Ovary (tissue), 9 donors: Measurements from ENCODE around the gene SLC13A2. TPM values are rescaled to one million over a fixed set of nuclear protein-coding genes. Genes with fewer than 3 reads are reported as not detected.

Source experiments
- DNase-seq, 5 donors: peaks; one replicate each; pipeline ENCODE4 v3.0.0-alpha.2; 2019 to 2020
- H3K27ac ChIP-seq, 2 donors: fragments of 200-600 bp; one replicate each; pipeline versions ENCODE4 v1.5.1 to v1.8.0; 2019 to 2022
- H3K27me3 ChIP-seq: fragments of 200-600 bp; one replicate; pipeline ENCODE4 v1.8.0; 2022
- H3K36me3 ChIP-seq: fragments of 200-600 bp; sonication (generic); one replicate; pipeline ENCODE4 v1.5.1; 2019
- H3K4me1 ChIP-seq: one replicate; pipeline ENCODE4 v1.8.1; 2013; ENCODE audit warnings: mild to moderate bottlenecking, moderate library complexity; ENCODE audit not compliant: insufficient read depth
- H3K4me3 ChIP-seq: fragments of 200-600 bp; sonication (generic); one replicate; pipeline ENCODE4 v1.5.1; 2017
- H3K9me3 ChIP-seq, 2 donors: fragments of 200-600 bp in 1 of 2; sonication (generic) in 1 of 2; one replicate each; pipeline versions ENCODE4 v1.5.1 to v1.8.1; 2013 to 2019; ENCODE audit warnings: mild to moderate bottlenecking in 1 of 2, moderate library complexity in 1 of 2
- EP300 ChIP-seq: sonication (generic); formaldehyde crosslinking; IDR thresholded peaks from one replicate; pipeline ENCODE4 v1.6.1; 2017; ENCODE audit warnings: antibody characterized with exemption
- POLR2A ChIP-seq: fragments of 450-650 bp; IDR thresholded peaks from one replicate; pipeline ENCODE4 v1.6.1; 2017; ENCODE audit warnings: antibody characterized with exemption, mild to moderate bottlenecking, moderate library complexity
- WGBS, 3 donors: extraction: QIAGEN DNeasy Blood & Tissue Kit in 1 of 3; methylation state at CpG; one replicate each; pipeline versions ENCODE4 v1.1.5 to v1.1.7; 2013 to 2017; 5-methylcytosine and 5-hydroxymethylcytosine counted together
- intact Hi-C, 4 donors: fragments of 100-400 bp; cut with DNase I; formaldehyde crosslinking; loops; one replicate each; pipeline versions ENCODE4 v1.11.0 to v1.15.1; 2022 to 2023
- polyA plus RNA-seq, 2 donors: library from polyadenylated mRNA; stranded (reverse); fragments of 200-250 nt in 1 of 2; fragments of 350-450 nt in 1 of 2; fragmentation: Illumina TruSeq in 1 of 2; extraction: RNeasy Lipid Tissue Mini Kit (QIAGEN cat#74804) in 1 of 2; gene quantifications; one replicate each; pipeline ENCODE4 v1.2.3, GENCODE V29; 2013 to 2014
- total RNA-seq, 7 donors: library from RNA; depleted of rRNA in 2 of 7; stranded (reverse); fragments of >200 nt in 2 of 7; fragmentation: NEBNext Ultra II Directional in 3 of 7; extraction: Animal tissue kit (Norgen Biotek cat#: 25700) in 3 of 7; gene quantifications; one replicate each; pipeline versions ENCODE4 v1.1.0 to v1.2.4, GENCODE V29; 2016 to 2023
- TF ChIP-seq, protein P1 (sequence below), 3 donors: fragments of 450-650 bp in 2 of 3; fragments of 200-600 bp in 1 of 3; IDR thresholded peaks; one replicate each; pipeline versions ENCODE4 v1.5.1 to v1.8.0; 2016 to 2022; ENCODE audit warnings: antibody characterized with exemption in 3 of 3, mild to moderate bottlenecking in 1 of 3
- donor health status: DM: no; HTN: no; CAD: no; lungs with moderate emphysema.
- donor health status: DM: no; HTN: no; CAD: no.
- donor health status: Bipolar disorder and iron deficiency.
- donor health status: DM: yes; HTN: yes; CAD: no.
- donor health status: DM: no; HTN: no; CAD: no.
- donor health status: DM: yes; HTN: yes; CAD: no.

Gene SLC13A2
- total and polyA plus RNA-seq, 9 donors, result 0.95 TPM; not detected in 8

DNA sequence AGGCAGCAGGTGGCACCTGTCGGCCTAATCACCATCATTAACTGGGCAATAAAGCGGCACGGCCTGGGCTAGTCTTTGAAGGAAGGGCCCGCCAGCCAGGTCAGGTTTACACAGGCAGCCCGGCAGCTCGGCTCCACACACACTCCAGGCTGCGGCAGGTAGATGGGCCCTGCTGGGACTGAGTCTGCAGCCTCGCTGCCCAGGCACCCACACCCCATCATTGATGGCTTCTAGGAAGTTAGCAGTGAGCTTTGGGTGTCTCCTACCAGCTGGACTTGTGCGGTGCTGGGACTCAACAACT lies 25.9 kb downstream of the SLC13A2 start:
- Histone ChIP-seq H3K27me3 (no peaks in the 10 kb centered on the region), H3K9me3 (no peaks in the 10 kb centered on the region), H3K4me3 (no peak overlapping the region), H3K36me3 (no peaks in the 10 kb centered on the region), H3K4me1 (no peaks in the 10 kb centered on the region), H3K27ac (no peak overlapping the region)
- intact Hi-C loops, result loop anchor here in 2 of 4 donors (5.0 kb wide), 1 partner anchor 113 kb away; the partner anchor contains the start of gene RSKR (in 2 of the 2)
- DNase-seq, result no peak
- 79 to 94% (median 81%) methylated on average over 9 of the region's 9 CpGs for WGBS, 3 donors
- TF ChIP-seq, protein P1, sequence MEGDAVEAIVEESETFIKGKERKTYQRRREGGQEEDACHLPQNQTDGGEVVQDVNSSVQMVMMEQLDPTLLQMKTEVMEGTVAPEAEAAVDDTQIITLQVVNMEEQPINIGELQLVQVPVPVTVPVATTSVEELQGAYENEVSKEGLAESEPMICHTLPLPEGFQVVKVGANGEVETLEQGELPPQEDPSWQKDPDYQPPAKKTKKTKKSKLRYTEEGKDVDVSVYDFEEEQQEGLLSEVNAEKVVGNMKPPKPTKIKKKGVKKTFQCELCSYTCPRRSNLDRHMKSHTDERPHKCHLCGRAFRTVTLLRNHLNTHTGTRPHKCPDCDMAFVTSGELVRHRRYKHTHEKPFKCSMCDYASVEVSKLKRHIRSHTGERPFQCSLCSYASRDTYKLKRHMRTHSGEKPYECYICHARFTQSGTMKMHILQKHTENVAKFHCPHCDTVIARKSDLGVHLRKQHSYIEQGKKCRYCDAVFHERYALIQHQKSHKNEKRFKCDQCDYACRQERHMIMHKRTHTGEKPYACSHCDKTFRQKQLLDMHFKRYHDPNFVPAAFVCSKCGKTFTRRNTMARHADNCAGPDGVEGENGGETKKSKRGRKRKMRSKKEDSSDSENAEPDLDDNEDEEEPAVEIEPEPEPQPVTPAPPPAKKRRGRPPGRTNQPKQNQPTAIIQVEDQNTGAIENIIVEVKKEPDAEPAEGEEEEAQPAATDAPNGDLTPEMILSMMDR (IDR thresholded peaks at IDR 0.05), result no peak
- no peak for TF ChIP-seq EP300
- TF ChIP-seq POLR2A, result no peak

DNA sequence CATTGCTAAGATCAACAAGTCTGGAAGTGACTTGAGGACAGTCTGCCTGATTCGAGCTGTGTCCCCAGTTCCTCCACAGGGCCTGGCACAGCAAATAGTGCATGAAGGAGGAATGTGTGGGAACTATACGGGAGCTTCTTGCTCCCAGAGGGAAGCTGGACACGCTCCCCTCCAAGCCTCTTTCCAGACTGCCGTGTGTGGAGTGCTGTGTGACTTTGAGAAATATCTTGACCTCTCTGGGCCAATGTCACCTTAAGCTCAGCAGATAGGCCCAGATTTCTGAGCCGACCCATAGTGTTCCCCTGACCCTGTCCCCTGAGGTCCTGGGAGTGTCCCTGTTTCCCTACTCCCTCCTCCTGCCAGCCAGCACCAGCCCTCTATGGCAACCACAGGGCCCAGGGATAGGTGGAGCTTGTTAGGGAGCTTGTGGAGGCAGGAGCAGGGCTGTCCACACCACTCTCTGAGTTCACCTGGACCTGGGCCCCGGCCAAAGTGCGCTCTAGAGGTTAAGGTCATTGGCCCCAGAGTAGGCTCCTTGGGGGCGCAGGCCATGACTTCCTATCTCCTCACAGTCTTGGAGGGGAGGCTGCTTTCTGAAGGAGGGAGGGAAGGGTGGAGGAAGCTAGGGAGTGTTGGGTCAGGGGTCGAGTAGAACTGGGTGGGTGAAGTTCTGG lies 26.4 kb downstream of the SLC13A2 start:
- intact Hi-C loops, result loop anchor here in 2 of 4 donors (5.0 kb wide), 1 partner anchor 112 kb away; the partner anchor contains the start of gene RSKR (in 2 of the 2)
- TF ChIP-seq POLR2A (no peak), EP300 (no peak)
- TF ChIP-seq, protein P1 (IDR thresholded peaks at IDR 0.05), result no peak
- 66 to 69% (median 68%) methylated on average over 9 of the region's 9 CpGs for WGBS, 3 donors
- Histone ChIP-seq H3K36me3 (no peaks in the 10 kb centered on the region), H3K27me3 (no peaks in the 10 kb centered on the region), H3K9me3 (no peaks in the 10 kb centered on the region), H3K4me1 (no peaks in the 10 kb centered on the region), H3K27ac (no peak overlapping the region), H3K4me3 (no peak overlapping the region)
- DNase-seq, result no peak

DNA sequence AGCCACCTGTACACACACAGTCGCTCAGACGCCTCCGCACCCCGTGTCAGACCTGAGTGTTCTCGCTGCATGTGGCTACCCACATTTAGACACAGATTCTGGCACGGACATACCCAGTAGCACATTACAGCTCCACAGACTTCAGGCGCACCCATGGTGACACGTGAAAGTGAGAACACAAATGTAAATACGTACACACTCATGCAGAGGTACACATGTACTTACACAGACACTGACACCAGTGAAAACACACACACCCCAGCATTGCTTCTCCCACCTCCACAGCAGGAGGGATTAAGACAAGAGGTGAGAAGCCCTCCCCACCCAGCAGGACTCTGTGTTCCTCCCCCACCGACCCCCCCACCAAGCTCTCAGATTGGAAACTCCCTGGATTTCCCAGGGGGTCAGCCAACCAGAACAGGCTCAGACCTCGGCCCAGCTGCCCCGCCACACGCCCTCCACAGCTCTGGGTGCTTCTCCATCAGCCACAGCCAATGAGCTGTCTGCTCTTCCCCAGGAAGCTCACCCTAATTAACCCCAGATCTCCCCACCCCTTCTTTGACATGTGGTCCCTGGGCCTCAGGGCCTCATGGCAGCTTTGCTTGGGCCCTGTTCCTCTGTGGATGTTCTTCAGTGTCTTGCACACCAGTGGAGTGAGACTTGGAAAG lies 27.4 kb downstream of the SLC13A2 start:
- intact Hi-C loops, result no loop called here
- Histone ChIP-seq H3K9me3 (no peaks in the 10 kb centered on the region), H3K27me3 (no peaks in the 10 kb centered on the region), H3K4me1 (no peaks in the 10 kb centered on the region), H3K27ac (no peak overlapping the region), H3K36me3 (no peaks in the 10 kb centered on the region), H3K4me3 (no peak overlapping the region)
- WGBS, 3 donors, result 55 to 63% (median 58%) methylated on average over 13 of the region's 13 CpGs
- no peak for DNase-seq
- TF ChIP-seq EP300 (no peak), POLR2A (no peak)
- TF ChIP-seq, protein P1 (IDR thresholded peaks at IDR 0.05), result no peak

DNA sequence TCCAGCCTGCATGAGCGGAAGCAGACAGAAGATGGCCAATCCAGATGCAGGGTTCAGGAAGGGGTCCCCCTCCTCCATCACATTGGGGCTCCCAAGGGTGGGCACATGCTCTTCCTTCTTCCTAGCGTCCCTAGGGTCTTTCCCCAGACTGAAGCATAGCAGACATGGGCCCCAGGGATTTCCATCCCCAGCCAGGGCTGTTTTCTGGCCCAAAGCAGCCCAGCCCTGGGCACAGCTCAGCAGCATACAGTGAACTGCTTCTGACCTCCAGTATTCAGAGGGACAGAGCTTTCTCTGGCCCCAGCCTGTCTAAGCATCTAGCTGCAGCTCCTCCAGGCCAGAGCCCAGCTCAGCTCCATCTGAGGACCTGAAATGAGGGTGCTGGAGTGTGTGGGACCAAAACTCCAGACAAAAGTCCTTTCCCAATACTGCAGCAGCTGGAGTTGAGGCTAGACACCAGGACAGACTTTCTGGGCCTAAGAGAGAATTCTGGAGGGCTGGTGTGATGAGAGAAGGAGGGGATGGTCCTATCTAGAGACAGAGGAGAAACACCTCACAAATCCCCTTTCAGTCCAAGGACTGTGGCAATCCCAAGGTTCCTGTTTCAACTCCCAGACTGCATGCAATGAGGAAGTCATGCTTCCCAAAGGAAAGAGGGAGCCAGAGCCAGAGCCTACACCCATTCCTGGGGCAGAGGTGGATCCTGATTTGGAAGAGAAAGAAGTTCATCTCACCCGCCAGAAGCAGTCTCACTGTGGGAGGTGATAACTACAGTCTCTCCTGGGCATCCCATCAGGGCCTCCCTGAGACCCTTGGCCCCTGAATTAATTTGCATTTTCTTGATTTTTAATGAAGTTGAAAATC lies 28.2 kb downstream of the SLC13A2 start:
- Histone ChIP-seq H3K27ac (no peak overlapping the region), H3K4me3 (no peak overlapping the region), H3K27me3 (no peaks in the 10 kb centered on the region), H3K36me3 (no peaks in the 10 kb centered on the region), H3K9me3 (no peaks in the 10 kb centered on the region), H3K4me1 (no peaks in the 10 kb centered on the region)
- DNase-seq, result no peak
- no peak for TF ChIP-seq POLR2A
- TF ChIP-seq, protein P1 (IDR thresholded peaks at IDR 0.05), result no peak
- TF ChIP-seq EP300, result no peak
- 67 to 75% (median 67%) methylated on average over 3 of the region's 3 CpGs for WGBS, 3 donors
- intact Hi-C loops, result no loop called here
